ENCODE data around the gene SPATA16. TPM values are rescaled to one million over a fixed set of nuclear protein-coding genes. Genes with fewer than 3 reads are reported as not detected.

The SPATA16 gene
- total RNA-seq, 1 donor from 2014 or later, result not detected

DNA sequence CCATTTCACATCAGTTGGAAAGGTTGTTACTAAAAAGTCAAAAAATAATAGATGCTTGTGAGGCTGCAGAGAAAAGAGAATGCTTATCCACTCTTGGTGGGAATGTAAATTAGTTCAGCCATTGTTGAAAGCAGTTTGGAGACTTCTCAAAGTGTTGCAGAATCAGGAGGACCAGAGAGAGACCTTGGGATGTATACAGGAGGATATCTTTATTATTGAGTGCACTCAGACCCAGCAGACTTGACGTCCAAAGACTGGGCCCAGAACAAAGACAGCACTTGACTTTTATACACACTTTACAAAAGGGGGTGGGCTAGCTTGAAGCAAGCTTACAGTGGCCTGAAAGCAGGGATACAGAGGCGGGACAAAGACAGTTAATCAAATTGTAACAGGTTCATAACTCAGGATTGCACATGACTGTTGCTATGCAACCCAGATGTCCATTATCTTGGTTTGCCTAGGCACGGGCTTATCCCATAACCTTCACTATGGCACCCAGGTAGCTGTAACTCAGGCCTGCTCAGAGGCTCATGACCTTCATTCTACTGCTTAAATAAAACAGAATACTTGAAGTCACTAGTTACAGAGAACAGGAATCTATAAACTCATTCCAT is 127.7 kb downstream of the SPATA16 start:
- Mint-ChIP-seq H3K4me1 (ENCODE audit: low read depth) (no peaks in the 10 kb centered on the region), H3K36me3 (ENCODE audit: low read depth) (no peaks in the 10 kb centered on the region), H3K4me3 (ENCODE audit: low read depth) (no peak overlapping the region), H3K27ac (no peak overlapping the region), H3K9me3 (no peaks in the 10 kb centered on the region), H3K27me3 (ENCODE audit: low read depth) (no peaks in the 10 kb centered on the region)
- intact Hi-C loops (cut with micrococcal nuclease), result no loop called here
- no peak for DNase-seq (ENCODE audit: low spot score)

GRCh38 chr3:173009410-173009809 is 131.6 kb downstream of the SPATA16 start:
- H3K27me3 Mint-ChIP-seq (ENCODE audit: low read depth), result no peaks in the 10 kb centered on the region
- peaks cover 3% of the 10 kb centered on the region for H3K4me1 Mint-ChIP-seq (ENCODE audit: low read depth)
- no peaks in the 10 kb centered on the region for H3K9me3 Mint-ChIP-seq
- no peaks in the 10 kb centered on the region for H3K36me3 Mint-ChIP-seq (ENCODE audit: low read depth)
- H3K4me3 Mint-ChIP-seq (ENCODE audit: low read depth), result no peak overlapping the region
- no peak overlapping the region for H3K27ac Mint-ChIP-seq
- DNase-seq (ENCODE audit: low spot score), result no peak
- intact Hi-C loops (cut with micrococcal nuclease), result no loop called here

- H3K27me3 Mint-ChIP-seq (ENCODE audit: low read depth), result no peaks in the 10 kb centered on the region
- H3K4me3 Mint-ChIP-seq (ENCODE audit: low read depth), result no peak overlapping the region
- no peak for DNase-seq (ENCODE audit: low spot score)
- intact Hi-C loops (cut with micrococcal nuclease), result no loop called here
- peaks cover 3% of the 10 kb centered on the region for H3K4me1 Mint-ChIP-seq (ENCODE audit: low read depth)
- H3K36me3 Mint-ChIP-seq (ENCODE audit: low read depth), result no peaks in the 10 kb centered on the region
- no peak overlapping the region for H3K27ac Mint-ChIP-seq
- no peaks in the 10 kb centered on the region for H3K9me3 Mint-ChIP-seq
Measured at GRCh38 chr3:173008978-173009377, 132.1 kb downstream of the SPATA16 start.

DNA sequence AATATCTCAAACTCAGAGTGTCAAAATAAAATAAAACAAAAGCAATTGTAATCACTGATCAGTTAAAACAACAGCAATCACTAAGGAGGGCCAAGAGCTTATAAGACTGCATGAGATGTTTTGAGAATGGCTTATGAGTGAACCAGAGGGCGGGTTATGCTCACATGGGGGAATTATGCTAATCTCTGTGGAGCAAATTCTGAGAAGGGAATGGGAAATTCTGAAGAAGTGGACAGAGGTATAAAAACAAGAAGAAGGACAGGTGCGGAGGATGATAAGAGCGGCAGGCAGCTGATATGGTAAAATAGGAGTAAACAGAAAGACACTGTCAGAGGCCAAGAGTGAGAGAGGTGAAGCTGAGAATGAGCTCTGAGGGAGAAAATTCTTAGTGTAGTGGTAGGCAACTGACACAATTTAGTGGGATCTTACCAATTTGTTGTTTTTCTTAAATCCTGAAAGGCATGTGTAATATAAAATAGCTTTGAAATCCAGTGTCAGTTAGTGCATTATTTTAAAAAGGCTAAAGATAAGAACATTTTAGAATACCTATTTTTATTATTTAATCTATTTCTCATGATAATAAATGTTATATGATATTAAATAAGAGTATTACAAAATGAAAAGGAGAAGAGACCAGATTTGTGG is 133.8 kb downstream of the SPATA16 start:
- H3K27me3 Mint-ChIP-seq (ENCODE audit: low read depth), result no peaks in the 10 kb centered on the region
- no peak overlapping the region for H3K27ac Mint-ChIP-seq

GRCh38 chr3:173006006-173006405 is 135.0 kb downstream of the SPATA16 start:
- Mint-ChIP-seq H3K27me3 (ENCODE audit: low read depth) (no peaks in the 10 kb centered on the region), H3K36me3 (ENCODE audit: low read depth) (no peaks in the 10 kb centered on the region), H3K4me3 (ENCODE audit: low read depth) (no peak overlapping the region), H3K27ac (no peak overlapping the region), H3K4me1 (ENCODE audit: low read depth) (peaks cover 3% of the 10 kb centered on the region), H3K9me3 (no peaks in the 10 kb centered on the region)
- intact Hi-C loops (cut with micrococcal nuclease), result no loop called here
- DNase-seq (ENCODE audit: low spot score), result no peak

More for the DNA sequence above, 133.8 kb downstream of the SPATA16 start:
- Mint-ChIP-seq H3K4me1 (ENCODE audit: low read depth) (peaks cover 3% of the 10 kb centered on the region), H3K9me3 (no peaks in the 10 kb centered on the region), H3K36me3 (ENCODE audit: low read depth) (no peaks in the 10 kb centered on the region), H3K4me3 (ENCODE audit: low read depth) (no peak overlapping the region)
- intact Hi-C loops (cut with micrococcal nuclease), result no loop called here
- no peak for DNase-seq (ENCODE audit: low spot score)

- Mint-ChIP-seq H3K4me3 (ENCODE audit: low read depth) (no peak overlapping the region), H3K27me3 (ENCODE audit: low read depth) (no peaks in the 10 kb centered on the region), H3K27ac (no peak overlapping the region), H3K9me3 (no peaks in the 10 kb centered on the region), H3K4me1 (ENCODE audit: low read depth) (peaks cover 3% of the 10 kb centered on the region), H3K36me3 (ENCODE audit: low read depth) (no peaks in the 10 kb centered on the region)
- no peak for DNase-seq (ENCODE audit: low spot score)
- intact Hi-C loops (cut with micrococcal nuclease), result no loop called here
Measured at GRCh38 chr3:173004681-173005080, 136.4 kb downstream of the SPATA16 start.

GRCh38 chr3:173003956-173004355 is 137.1 kb downstream of the SPATA16 start:
- H3K27me3 Mint-ChIP-seq (ENCODE audit: low read depth), result no peaks in the 10 kb centered on the region
- peaks cover 3% of the 10 kb centered on the region for H3K4me1 Mint-ChIP-seq (ENCODE audit: low read depth)
- H3K4me3 Mint-ChIP-seq (ENCODE audit: low read depth), result no peak overlapping the region
- no peaks in the 10 kb centered on the region for H3K9me3 Mint-ChIP-seq
- no peaks in the 10 kb centered on the region for H3K36me3 Mint-ChIP-seq (ENCODE audit: low read depth)
- no peak overlapping the region for H3K27ac Mint-ChIP-seq
- intact Hi-C loops (cut with micrococcal nuclease), result no loop called here
- DNase-seq (ENCODE audit: low spot score), result no peak

GRCh38 chr3:173003471-173003870 is 137.6 kb downstream of the SPATA16 start:
- H3K27ac Mint-ChIP-seq, result no peak overlapping the region
- no peak for DNase-seq (ENCODE audit: low spot score)
- no peak overlapping the region for H3K4me3 Mint-ChIP-seq (ENCODE audit: low read depth)
- no peaks in the 10 kb centered on the region for H3K9me3 Mint-ChIP-seq
- H3K27me3 Mint-ChIP-seq (ENCODE audit: low read depth), result no peaks in the 10 kb centered on the region
- H3K4me1 Mint-ChIP-seq (ENCODE audit: low read depth), result peaks cover 3% of the 10 kb centered on the region
- intact Hi-C loops (cut with micrococcal nuclease), result no loop called here
- H3K36me3 Mint-ChIP-seq (ENCODE audit: low read depth), result no peaks in the 10 kb centered on the region

DNA sequence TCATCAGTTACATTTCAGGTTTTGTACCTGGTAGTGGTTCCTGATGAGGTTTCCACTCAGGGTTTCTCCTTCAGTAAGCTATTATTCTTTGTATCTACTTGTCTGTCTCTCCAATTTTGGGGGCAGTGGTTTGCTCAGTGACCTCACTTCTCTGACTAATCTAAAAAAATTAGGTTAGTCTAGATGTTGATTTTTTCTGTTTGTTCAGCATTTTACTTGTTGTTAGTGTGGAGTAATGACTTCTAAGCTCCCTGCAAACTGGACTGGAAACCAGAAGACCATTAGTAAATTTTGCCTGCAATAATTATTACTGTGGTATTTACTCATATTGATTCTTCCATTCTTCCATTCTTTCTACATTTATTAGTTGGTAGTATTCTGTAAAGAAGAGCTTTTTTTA is 139.4 kb downstream of the SPATA16 start:
- Mint-ChIP-seq H3K36me3 (ENCODE audit: low read depth) (no peaks in the 10 kb centered on the region), H3K4me3 (ENCODE audit: low read depth) (no peak overlapping the region), H3K4me1 (ENCODE audit: low read depth) (no peaks in the 10 kb centered on the region), H3K27me3 (ENCODE audit: low read depth) (no peaks in the 10 kb centered on the region), H3K9me3 (no peaks in the 10 kb centered on the region), H3K27ac (no peak overlapping the region)
- DNase-seq (ENCODE audit: low spot score), result no peak
- intact Hi-C loops (cut with micrococcal nuclease), result no loop called here

GRCh38 chr3:173000553-173000952 is 140.5 kb downstream of the SPATA16 start:
- Mint-ChIP-seq H3K36me3 (ENCODE audit: low read depth) (no peaks in the 10 kb centered on the region), H3K27ac (no peak overlapping the region), H3K27me3 (ENCODE audit: low read depth) (no peaks in the 10 kb centered on the region)

DNA sequence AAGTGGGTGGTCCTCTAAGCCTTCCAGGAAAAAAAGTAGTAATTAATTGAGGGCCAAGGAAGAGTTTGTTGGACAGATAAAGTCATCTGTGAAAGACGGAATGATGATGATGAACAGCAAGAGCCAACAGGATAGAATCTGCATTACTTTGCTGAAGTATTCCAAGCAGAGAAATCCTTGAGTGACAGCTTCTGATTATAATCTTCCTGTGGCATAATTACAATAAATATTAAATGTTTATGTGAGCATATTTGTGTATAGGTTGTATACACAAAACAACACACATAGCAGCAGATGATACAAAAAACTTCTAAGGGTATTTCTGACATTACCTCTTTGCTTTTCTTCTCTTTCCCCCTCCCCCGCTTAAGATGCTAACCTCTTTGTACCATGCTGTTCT is 147.6 kb downstream of the SPATA16 start:
- Mint-ChIP-seq H3K9me3 (no peaks in the 10 kb centered on the region), H3K4me1 (ENCODE audit: low read depth) (no peaks in the 10 kb centered on the region), H3K27me3 (ENCODE audit: low read depth) (no peaks in the 10 kb centered on the region), H3K4me3 (ENCODE audit: low read depth) (no peak overlapping the region), H3K27ac (no peak overlapping the region), H3K36me3 (ENCODE audit: low read depth) (no peaks in the 10 kb centered on the region)
- intact Hi-C loops (cut with micrococcal nuclease), result no loop called here
- DNase-seq (ENCODE audit: low spot score), result no peak

More at GRCh38 chr3:173000553-173000952, 140.5 kb downstream of the SPATA16 start:
- Mint-ChIP-seq H3K4me3 (ENCODE audit: low read depth) (no peak overlapping the region), H3K9me3 (no peaks in the 10 kb centered on the region), H3K4me1 (ENCODE audit: low read depth) (no peaks in the 10 kb centered on the region)
- intact Hi-C loops (cut with micrococcal nuclease), result no loop called here
- no peak for DNase-seq (ENCODE audit: low spot score)

- no peaks in the 10 kb centered on the region for H3K4me1 Mint-ChIP-seq (ENCODE audit: low read depth)
- intact Hi-C loops (cut with micrococcal nuclease), result no loop called here
Measured at GRCh38 chr3:172991424-172991996, 149.5 kb downstream of the SPATA16 start.

GRCh38 chr3:172989373-172989772 is 151.7 kb downstream of the SPATA16 start:
- H3K4me3 Mint-ChIP-seq (ENCODE audit: low read depth), result no peak overlapping the region
- intact Hi-C loops (cut with micrococcal nuclease), result no loop called here
- DNase-seq (ENCODE audit: low spot score), result no peak
- no peaks in the 10 kb centered on the region for H3K36me3 Mint-ChIP-seq (ENCODE audit: low read depth)
- H3K27ac Mint-ChIP-seq, result no peak overlapping the region
- H3K9me3 Mint-ChIP-seq, result no peaks in the 10 kb centered on the region
- no peaks in the 10 kb centered on the region for H3K27me3 Mint-ChIP-seq (ENCODE audit: low read depth)
- no peaks in the 10 kb centered on the region for H3K4me1 Mint-ChIP-seq (ENCODE audit: low read depth)

More at GRCh38 chr3:172991424-172991996, 149.5 kb downstream of the SPATA16 start:
- Mint-ChIP-seq H3K4me3 (ENCODE audit: low read depth) (no peak overlapping the region), H3K9me3 (no peaks in the 10 kb centered on the region), H3K36me3 (ENCODE audit: low read depth) (no peaks in the 10 kb centered on the region), H3K27me3 (ENCODE audit: low read depth) (no peaks in the 10 kb centered on the region), H3K27ac (no peak overlapping the region)
- no peak for DNase-seq (ENCODE audit: low spot score)
